MCF 10A (cell line): ENCODE measurements around the gene MRPS25. TPM values are rescaled to one million over a fixed set of nuclear protein-coding genes. Genes with fewer than 3 reads are reported as not detected.

ENCODE experiments used
- BruUV-seq: library from RNA; stranded (reverse); fragments of 400-500 nt; replicated peaks from 2 replicates; lab custom pipeline; 2021; lab: Mats Ljungman, UMichigan
- CTCF ChIA-PET: fragments of 300-600 bp; sonication (Branson Sonifier 250); formaldehyde crosslinking; extraction: SDS; loops from one replicate; lab custom pipeline; 2021; ENCODE audit warnings: antibody characterized with exemption, inconsistent platforms; lab: Yijun Ruan, JAX
- POLR2A ChIA-PET: fragments of 300-600, 350-650 bp; sonication (Branson Sonifier 250); formaldehyde crosslinking; extraction: SDS; loops from one replicate; lab custom pipeline; 2020; ENCODE audit warnings: antibody characterized with exemption, inconsistent platforms; lab: Yijun Ruan, JAX
- DNase-seq: peaks from one replicate; pipeline ENCODE4 v3.0.0-alpha.2; 2018; ENCODE audit not compliant: unreplicated experiment
- H3K27ac Mint-ChIP-seq: one replicate; pipeline ENCODE4 v1.8.0; 2022; ENCODE audit warnings: mild to moderate bottlenecking, low read depth, mixed read lengths; ENCODE audit not compliant: unreplicated experiment
- H3K27me3 Mint-ChIP-seq: one replicate; pipeline ENCODE4 v1.8.0; 2022; ENCODE audit warnings: mixed read lengths; ENCODE audit not compliant: insufficient read depth, unreplicated experiment
- H3K36me3 Mint-ChIP-seq: one replicate; pipeline ENCODE4 v1.8.0; 2022; ENCODE audit warnings: mild to moderate bottlenecking, moderate library complexity, mixed read lengths; ENCODE audit not compliant: insufficient read depth, unreplicated experiment
- H3K4me1 Mint-ChIP-seq: one replicate; pipeline ENCODE4 v1.8.0; 2022; ENCODE audit warnings: mixed read lengths; ENCODE audit not compliant: insufficient read depth, unreplicated experiment
- H3K4me3 Mint-ChIP-seq: one replicate; pipeline ENCODE4 v1.8.0; 2022; ENCODE audit warnings: mild to moderate bottlenecking, moderate library complexity, mixed read lengths; ENCODE audit not compliant: unreplicated experiment
- H3K9me3 Mint-ChIP-seq: one replicate; pipeline ENCODE4 v1.8.0; 2022; ENCODE audit warnings: mixed read lengths; ENCODE audit not compliant: unreplicated experiment
- CTCF ChIP-seq: fragments of 200-600 bp; IDR thresholded peaks from one replicate; pipeline ENCODE4 v1.8.0; 2022; ENCODE audit warnings: antibody characterized with exemption, mild to moderate bottlenecking; ENCODE audit not compliant: unreplicated experiment
- intact Hi-C: fragments of 100-400 bp; cut with micrococcal nuclease; formaldehyde crosslinking; loops from 2 replicates; pipeline ENCODE4 v1.14.1; 2022
- total RNA-seq: library from RNA; stranded (reverse); gene quantifications from 2 replicates; pipeline ENCODE4 v1.2.3, GENCODE V29; 2022

Gene MRPS25
- total RNA-seq, 1 experiment from 2014 or later, result 87.2 TPM

DNA sequence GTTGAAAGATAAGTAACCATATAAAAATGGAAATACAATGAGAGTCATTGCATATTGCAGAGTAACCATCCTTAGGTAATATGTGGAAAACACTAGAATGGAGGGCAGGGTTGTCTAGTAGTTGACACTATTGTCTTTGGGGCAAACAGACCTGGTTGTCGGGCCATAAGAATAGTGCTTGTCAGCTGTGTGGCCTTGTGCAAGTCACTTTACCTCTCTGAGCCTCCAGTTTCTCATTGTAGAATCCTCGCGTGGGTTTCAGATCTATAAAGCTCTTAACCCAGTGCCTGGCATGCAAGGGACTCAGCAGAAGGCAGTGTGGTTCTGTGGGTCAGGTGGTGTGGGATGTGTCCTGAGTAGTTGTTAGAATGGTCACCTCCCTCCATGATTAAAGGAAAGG lies 32.0 kb downstream of the MRPS25 start:
- CTCF ChIA-PET, result interaction anchor here (1.2 kb wide), 1 partner anchor 8 kb away, joined by 3 read pairs; no protein-coding TSS in a partner anchor
- intact Hi-C loops, result loop anchor here (5.0 kb wide), 1 partner anchor 106 kb away; no protein-coding TSS in a partner anchor
- DNase-seq, result no peak
- POLR2A ChIA-PET, result no interaction called here
- TF ChIP-seq CTCF, result no peak
- no peaks in the 10 kb centered on the region for H3K27me3 Mint-ChIP-seq
- peaks cover 90% of the 10 kb centered on the region for H3K36me3 Mint-ChIP-seq
- H3K9me3 Mint-ChIP-seq, result no peaks in the 10 kb centered on the region
- H3K4me3 Mint-ChIP-seq, result no peak overlapping the region
- H3K27ac Mint-ChIP-seq, result no peak overlapping the region
- BruUV-seq, result no TSS peak
- H3K4me1 Mint-ChIP-seq, result no peaks in the 10 kb centered on the region

GRCh38 chr3:15032650-15033049 lies 32.5 kb downstream of the MRPS25 start:
- no peak for DNase-seq
- Mint-ChIP-seq H3K9me3 (no peaks in the 10 kb centered on the region), H3K27ac (no peak overlapping the region), H3K4me3 (no peak overlapping the region), H3K4me1 (no peaks in the 10 kb centered on the region), H3K27me3 (no peaks in the 10 kb centered on the region), H3K36me3 (peaks cover 87% of the 10 kb centered on the region)
- intact Hi-C loops, result loop anchor here (5.0 kb wide), 1 partner anchor 105 kb away; no protein-coding TSS in a partner anchor
- ChIA-PET POLR2A (no interaction called here), CTCF (interaction anchor here (1.2 kb wide), 1 partner anchor 8 kb away, joined by 3 read pairs; no protein-coding TSS in a partner anchor)
- no TSS peak for BruUV-seq
- no peak for TF ChIP-seq CTCF

DNA sequence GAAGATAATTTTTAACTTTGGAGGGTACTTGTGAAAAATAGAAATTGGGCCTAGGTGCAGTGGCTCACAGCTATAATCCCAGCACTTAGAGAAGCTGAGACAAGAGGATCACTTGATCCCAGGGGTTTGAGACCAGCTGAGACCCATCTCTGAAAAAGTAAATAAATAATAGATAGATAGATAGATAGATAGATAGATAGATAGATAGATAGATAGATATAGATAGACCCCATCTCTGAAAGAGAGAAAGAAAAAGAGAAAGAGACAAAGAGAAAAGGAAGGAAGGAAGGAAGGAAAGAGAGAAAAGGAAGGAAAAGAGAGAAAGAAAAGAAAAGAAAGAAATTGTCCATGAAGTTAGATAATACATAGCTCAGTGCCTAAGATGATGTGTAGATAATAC lies 35.5 kb downstream of the MRPS25 start:
- Mint-ChIP-seq H3K4me1 (no peaks in the 10 kb centered on the region), H3K9me3 (no peaks in the 10 kb centered on the region), H3K4me3 (no peak overlapping the region), H3K36me3 (peaks cover 78% of the 10 kb centered on the region), H3K27me3 (no peaks in the 10 kb centered on the region), H3K27ac (no peak overlapping the region)
- intact Hi-C loops, result loop anchor here (5.0 kb wide), 1 partner anchor 102 kb away; no protein-coding TSS in a partner anchor
- ChIA-PET POLR2A (interaction anchor here (0.6 kb wide), 1 partner anchor 13 kb away, joined by 3 read pairs; no protein-coding TSS in a partner anchor), CTCF (interaction anchor here (0.6 kb wide), 1 partner anchor 66 kb away, joined by 3 read pairs; no protein-coding TSS in a partner anchor)
- BruUV-seq, result no TSS peak
- no peak for TF ChIP-seq CTCF
- DNase-seq, result no peak

DNA sequence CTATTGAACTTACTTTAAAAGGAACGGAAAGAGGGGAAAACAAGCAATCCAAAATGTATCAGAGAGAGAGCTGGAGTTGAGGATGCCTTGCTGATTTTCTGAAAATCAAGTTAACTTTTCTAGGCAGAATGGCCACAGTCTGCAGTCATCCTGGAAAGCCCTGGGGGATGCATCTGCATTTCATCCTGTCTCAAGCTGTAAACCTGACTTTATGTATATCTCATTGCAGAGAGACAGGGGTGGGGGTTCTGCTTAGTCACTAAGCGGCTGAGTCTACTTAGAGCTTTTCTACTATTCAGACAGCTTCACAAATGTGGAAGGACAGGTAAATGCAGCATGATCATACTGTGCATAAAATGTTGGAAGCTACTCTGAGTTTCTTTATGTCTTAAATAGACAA lies 41.4 kb downstream of the MRPS25 start:
- CTCF ChIA-PET, result no interaction called here
- H3K36me3 Mint-ChIP-seq, result peaks cover 72% of the 10 kb centered on the region
- intact Hi-C loops, result no loop called here

More for the DNA sequence above, 41.4 kb downstream of the MRPS25 start:
- no peaks in the 10 kb centered on the region for H3K27me3 Mint-ChIP-seq
- POLR2A ChIA-PET, result interaction anchor here (0.6 kb wide), 1 partner anchor 9 kb away, joined by 3 read pairs; no protein-coding TSS in a partner anchor
- H3K4me3 Mint-ChIP-seq, result no peak overlapping the region
- no peak overlapping the region for H3K27ac Mint-ChIP-seq
- BruUV-seq, result no TSS peak
- no peak for TF ChIP-seq CTCF
- H3K9me3 Mint-ChIP-seq, result no peaks in the 10 kb centered on the region
- DNase-seq, result no peak
- H3K4me1 Mint-ChIP-seq, result no peaks in the 10 kb centered on the region
